Measurements from ENCODE around the gene SLC25A17.
"Not testable (repeated sequence)": the region's sequence is repeated elsewhere in the genome, so short reads cannot be mapped to it uniquely, and the experiment has no call there.

SLC25A17 gene

DNA sequence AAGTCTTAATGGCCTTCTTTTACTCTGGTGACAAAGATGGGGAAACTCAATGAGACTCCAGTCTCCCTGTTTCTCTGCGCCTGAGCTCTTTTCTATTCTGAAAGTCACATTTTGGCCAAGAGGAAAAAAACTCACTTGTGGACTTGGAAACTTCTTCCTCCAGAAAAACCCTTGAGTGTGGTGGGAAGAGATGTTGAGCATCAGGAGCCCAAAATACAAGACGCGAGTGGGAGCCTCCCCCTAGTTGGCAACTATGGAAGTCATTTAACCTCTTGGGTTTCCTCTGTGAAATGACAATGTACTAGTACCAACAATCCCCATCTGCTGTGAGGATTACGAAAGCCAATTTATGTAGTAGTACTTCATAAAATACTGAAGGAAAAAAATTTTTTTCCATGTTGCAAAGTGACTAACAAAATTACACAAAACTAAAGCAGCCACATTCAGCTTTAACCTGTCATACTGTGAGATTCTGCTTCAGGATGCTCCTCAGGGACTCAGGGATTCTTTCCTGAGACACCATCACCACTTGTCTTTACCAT, 524 bp upstream of the SLC25A17 start:
- DNase-seq (ENCODE audit: low spot score) = no peak

- DNase-seq (ENCODE audit: low spot score) = no peak
These were observed 877 bp downstream of the SLC25A17 start for GRCh38 chr22:40818192-40818746.

DNA sequence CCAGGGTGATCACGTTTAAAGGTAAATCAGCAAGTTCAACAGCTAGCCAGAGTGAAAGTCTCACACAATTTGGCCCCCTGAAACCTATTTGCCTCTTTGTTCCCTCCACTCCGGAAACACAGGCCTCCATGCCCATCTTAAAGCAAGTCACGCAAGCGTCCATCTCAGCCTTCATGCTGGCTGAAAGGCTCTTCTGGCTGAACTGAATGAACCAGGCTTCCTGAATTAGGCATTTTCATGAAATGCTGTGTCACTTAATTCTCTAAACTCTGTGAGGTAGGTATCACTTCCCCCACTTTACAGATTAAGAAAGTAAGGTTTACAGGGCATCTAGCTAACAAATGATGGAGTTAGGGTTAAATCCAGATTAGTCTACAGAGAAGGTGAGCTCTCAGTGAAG, 1.4 kb downstream of the SLC25A17 start:
- DNase-seq (ENCODE audit: low spot score) = peak; percentile 35

DNA sequence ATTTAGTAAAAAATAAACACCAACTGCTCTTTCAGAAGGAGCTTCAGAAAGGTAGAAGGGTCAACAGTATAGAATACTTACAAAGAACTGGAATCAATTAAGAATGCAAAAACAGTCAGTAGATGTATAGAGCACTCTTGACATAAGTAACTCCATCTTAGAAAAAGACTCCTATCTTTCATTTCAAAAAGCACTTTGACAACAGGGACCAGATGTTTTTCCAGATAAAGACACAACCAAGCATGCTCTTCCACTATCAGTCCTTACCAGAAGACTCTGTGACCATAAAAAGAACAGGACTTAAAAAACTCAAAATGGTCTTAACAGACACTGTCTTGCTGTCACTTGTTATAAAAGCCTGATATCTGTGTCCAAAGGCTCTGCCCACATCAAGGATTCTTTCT, 5.2 kb downstream of the SLC25A17 start:
- DNase-seq (ENCODE audit: low spot score) = no peak

GRCh38 chr22:40808018-40808841, 10.9 kb downstream of the SLC25A17 start:
- DNase-seq (ENCODE audit: low spot score) = no peak

DNA sequence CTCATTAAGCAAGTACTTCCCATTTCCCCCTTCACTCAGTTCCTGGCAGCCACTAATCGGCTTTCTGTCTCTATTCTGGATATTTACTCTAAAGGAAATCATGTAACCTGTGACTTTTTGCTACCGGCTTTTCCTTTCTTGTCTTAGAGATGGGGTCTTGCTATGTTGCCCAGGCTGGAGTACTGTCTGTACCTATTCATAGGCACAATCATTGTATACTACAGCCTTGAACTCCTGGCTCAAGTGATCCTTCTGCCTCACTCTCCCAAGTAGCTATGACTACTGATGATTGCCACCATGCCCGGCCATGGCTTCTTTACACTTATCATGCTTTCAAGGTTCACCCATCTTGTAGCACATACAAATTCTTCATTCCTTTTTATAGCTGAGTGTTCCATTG, 12.4 kb downstream of the SLC25A17 start:
- DNase-seq (ENCODE audit: low spot score) = no peak

DNA sequence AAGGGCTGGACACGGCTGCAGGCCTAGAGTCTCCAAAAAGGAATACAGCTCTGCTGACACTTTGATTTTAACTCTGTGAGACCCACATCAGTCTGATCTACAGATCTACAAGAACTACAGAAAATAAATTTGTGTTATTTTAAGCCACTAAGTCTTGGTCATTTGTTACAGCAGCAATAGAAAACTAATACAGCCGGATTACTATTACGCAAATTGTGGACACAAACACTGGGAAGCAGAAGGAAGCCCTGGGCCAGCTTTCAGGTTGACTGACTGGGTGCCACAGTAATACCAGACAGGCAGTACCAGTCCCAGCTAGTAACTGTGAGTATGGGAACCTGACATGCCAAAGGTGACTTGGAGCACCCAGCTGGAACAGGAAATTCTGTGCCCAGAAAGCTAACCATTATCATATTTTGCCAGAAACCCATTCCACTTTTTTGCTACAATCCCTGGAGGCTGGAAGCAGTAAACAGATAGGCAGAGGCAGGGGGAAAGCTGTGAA, 13.4 kb downstream of the SLC25A17 start:
- no peak for DNase-seq (ENCODE audit: low spot score)

DNA sequence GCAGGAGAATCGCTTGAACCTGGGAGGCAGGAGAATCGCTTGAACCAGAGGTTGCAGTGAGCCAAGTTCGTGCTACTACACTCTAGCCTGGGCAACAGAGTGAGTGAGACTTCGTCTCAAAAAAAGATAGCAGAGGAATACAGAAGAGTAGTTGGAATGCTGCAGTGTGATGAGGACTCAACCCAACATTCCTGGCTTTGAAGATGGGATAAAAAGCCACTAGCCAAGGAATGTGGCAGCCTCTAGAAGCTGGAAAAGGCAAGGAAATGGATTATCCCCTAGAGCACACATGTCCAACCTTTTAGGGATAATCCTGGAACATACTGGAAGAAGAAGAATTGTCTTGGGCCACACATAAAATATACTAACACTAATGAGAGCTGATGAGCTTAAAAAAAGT, 13.9 kb downstream of the SLC25A17 start:
- DNase-seq (ENCODE audit: low spot score) = no peak

DNA sequence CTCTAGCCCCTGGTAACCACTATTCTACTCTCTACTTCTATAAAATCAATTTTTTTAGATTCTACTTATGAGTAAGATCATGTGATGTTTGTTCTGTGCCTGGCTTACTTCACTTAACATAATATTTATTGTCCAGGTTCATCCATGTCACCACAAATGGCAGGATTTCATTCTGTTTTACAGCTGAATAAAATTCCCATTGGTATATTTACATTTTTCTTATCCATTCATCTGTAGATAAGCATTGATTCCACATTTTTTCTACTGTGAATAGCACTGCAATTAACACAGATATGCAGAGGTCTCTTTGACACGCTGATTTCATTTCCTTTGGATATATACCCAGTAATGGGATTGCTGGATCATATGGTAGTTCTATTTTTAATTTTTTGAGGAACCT, 15.8 kb downstream of the SLC25A17 start:
- DNase-seq (ENCODE audit: low spot score) = no peak

- DNase-seq (ENCODE audit: low spot score) = no peak
These were observed 20.1 kb downstream of the SLC25A17 start for GRCh38 chr22:40799008-40799407.

GRCh38 chr22:40797427-40797826, 21.7 kb downstream of the SLC25A17 start:
- no peak for DNase-seq (ENCODE audit: low spot score)

DNA sequence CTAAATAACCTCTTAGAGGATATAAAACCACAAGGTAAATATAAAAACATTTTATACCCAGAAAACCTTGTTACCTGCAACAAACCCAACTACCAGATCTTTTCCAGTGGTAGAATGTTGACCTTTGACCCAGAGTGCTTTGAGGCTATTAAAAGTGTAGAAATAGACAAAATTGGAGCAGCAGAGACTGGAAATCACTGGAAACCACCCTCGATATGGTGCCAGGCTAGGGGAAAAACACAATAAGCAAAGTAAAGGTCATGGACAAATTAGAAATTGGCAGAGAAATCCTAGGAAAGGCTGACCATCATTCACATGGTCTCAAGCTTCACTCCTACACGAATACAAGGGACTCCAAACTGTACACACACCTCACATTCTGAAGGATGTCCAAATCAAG, 26.7 kb downstream of the SLC25A17 start:
- no peak for DNase-seq (ENCODE audit: low spot score)

- no peak for DNase-seq (ENCODE audit: low spot score)
These were observed 27.9 kb downstream of the SLC25A17 start for GRCh38 chr22:40791241-40791640.

- no peak for DNase-seq (ENCODE audit: low spot score)
These were observed 30.0 kb downstream of the SLC25A17 start for GRCh38 chr22:40789131-40789530.

GRCh38 chr22:40782521-40782920, 36.6 kb downstream of the SLC25A17 start:
- no peak for DNase-seq (ENCODE audit: low spot score)

GRCh38 chr22:40781749-40782148, 37.4 kb downstream of the SLC25A17 start:
- not testable (repeated sequence) for DNase-seq (ENCODE audit: low spot score)

DNA sequence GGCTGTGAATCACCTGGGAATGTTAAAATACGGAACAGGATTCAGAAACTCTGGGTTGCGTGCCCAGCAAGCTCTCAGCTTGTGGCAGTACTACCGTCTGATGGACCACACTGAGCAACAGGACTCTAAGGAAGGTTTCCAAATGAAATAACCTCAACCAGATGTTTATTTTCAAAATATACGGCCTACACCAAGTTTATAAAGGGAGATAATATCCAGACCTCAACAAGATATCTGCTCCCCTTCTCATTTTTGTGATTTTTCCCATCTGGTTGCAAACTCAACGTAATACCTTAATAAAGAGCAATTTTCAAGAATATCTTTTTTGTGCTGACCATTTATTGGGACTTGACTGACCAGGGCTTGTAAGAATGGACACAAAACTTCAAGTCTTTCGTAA, 49.4 kb downstream of the SLC25A17 start:
- no peak for DNase-seq (ENCODE audit: low spot score)

GRCh38 chr22:40768206-40768605, 50.9 kb downstream of the SLC25A17 start:
- DNase-seq (ENCODE audit: low spot score) = no peak

DNA sequence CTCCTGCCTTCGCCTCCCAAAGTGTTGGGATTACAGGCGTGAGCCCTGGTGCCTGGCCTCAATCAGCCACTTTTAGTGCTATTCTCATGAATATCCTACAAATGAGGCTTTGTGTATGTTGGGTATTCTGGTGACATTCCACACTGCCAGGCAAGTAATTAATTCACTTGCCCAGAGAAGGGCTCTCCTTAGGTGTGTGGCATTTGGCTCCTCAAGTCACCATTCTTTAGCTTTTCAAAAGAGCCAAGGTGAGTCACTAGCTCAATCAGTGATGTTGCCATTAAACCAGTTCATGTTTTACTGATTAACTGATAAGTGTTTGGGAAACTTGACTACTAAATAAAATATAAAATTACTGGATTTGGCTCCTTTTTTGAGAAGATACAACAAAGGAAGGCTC, 52.2 kb downstream of the SLC25A17 start:
- no peak for DNase-seq (ENCODE audit: low spot score)

DNA sequence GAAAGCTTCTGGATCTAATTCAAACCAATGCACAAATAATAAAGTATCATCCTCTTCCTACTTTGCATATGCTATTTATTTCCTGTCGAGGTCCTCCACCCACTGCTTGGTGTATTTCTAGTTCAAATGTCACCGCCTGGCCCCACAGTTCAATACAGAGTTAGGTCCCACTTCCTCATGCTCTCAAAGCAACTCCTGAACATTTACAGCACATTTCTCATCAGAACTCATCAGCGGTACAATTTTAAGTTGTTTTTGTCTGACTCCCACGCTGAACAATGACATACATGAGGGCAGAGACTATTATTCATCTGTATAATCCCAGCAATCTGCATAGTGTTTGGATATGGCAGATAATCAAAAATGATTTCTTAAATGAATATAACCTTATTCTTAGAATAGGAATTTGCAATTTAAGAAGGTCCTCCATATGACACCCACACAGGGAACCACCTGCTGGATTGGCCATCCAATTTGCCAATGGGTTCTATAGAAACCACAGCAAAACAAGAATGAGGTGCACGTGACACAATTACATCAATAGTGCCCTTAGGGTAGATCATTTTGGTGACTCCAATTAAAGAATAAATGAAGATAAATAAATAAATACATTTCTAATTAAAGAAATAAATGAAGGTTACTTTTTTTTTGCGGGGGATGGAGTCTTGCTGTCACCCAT, 54.2 kb downstream of the SLC25A17 start:
- peak; percentile 51 for DNase-seq (ENCODE audit: low spot score)

DNA sequence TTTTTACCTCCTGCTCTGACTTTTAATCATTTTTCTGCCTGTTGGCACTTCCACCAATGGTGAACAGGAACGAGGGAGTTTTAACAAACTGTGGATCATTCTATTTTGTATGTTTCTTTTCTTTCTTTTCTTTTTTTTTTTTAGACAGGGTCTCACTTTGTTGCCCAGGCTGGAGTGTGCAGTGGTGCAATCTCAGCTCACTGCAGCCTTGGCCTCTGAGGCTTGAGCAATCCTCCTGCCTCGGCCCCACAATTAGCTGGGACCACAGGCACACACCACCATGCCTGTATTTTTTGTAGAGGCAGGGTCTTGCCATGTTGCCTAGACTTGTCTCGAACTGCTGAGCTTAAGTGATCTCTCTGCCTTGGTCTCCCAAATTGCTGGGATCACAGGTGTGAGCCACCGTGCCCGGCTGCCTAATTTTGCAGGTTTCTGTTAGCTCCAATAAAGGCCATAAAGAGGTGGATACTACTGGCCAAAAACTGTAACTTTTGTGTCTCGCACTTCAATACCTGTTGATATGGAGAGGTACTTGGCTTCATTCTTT, 59.8 kb downstream of the SLC25A17 start:
- DNase-seq (ENCODE audit: low spot score) = no peak

GRCh38 chr22:40758851-40759250, 60.3 kb downstream of the SLC25A17 start:
- DNase-seq (ENCODE audit: low spot score) = not testable (repeated sequence)

DNA sequence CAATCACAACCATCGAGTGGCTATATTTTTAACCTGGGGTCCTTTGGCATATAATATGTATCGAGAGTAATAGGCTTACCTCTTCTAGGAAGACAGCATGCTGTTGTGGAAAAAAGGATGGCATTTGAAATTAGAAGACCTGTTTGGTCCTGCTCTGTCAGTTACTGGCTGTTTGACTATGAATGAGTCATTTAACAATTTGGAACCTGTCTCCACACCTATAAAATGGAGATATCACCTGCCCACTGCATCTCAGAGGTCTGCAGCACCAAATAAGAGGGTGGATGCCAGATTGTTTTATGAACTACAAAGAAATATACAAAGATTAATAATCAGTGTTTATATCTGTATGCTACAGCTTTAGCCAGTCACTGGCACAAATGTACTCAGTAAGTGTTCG, 60.8 kb downstream of the SLC25A17 start:
- no peak for DNase-seq (ENCODE audit: low spot score)
